ENCODE measurements around the gene PTBP2. TPM values are rescaled to one million over a fixed set of nuclear protein-coding genes. Genes with fewer than 3 reads are reported as not detected.

The PTBP2 gene
- total RNA-seq, 1 donor from 2014 or later, result 18.6 TPM

- Mint-ChIP-seq H3K36me3 (ENCODE audit: low read depth) (peaks cover 36% of the 10 kb centered on the region), H3K27me3 (no peaks in the 10 kb centered on the region), H3K4me1 (peaks cover 21% of the 10 kb centered on the region), H3K9me3 (no peaks in the 10 kb centered on the region), H3K27ac (no peak overlapping the region), H3K4me3 (no peak overlapping the region)
- no peak for DNase-seq
- POLR2A ChIA-PET, result interaction anchor here (0.7 kb wide), 1 partner anchor 72 kb away, joined by 4 read pairs; no protein-coding TSS in a partner anchor
- TF ChIP-seq, protein P1, sequence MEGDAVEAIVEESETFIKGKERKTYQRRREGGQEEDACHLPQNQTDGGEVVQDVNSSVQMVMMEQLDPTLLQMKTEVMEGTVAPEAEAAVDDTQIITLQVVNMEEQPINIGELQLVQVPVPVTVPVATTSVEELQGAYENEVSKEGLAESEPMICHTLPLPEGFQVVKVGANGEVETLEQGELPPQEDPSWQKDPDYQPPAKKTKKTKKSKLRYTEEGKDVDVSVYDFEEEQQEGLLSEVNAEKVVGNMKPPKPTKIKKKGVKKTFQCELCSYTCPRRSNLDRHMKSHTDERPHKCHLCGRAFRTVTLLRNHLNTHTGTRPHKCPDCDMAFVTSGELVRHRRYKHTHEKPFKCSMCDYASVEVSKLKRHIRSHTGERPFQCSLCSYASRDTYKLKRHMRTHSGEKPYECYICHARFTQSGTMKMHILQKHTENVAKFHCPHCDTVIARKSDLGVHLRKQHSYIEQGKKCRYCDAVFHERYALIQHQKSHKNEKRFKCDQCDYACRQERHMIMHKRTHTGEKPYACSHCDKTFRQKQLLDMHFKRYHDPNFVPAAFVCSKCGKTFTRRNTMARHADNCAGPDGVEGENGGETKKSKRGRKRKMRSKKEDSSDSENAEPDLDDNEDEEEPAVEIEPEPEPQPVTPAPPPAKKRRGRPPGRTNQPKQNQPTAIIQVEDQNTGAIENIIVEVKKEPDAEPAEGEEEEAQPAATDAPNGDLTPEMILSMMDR (IDR thresholded peaks at IDR 0.05), result no peak
- intact Hi-C loops (cut with micrococcal nuclease), result no loop called here
- no peak for ATAC-seq (ENCODE audit: low read depth)
- CTCF ChIA-PET, result no interaction called here
These were observed 25.1 kb downstream of the PTBP2 start for GRCh38 chr1:96746440-96747420.

- intact Hi-C loops (cut with micrococcal nuclease), result no loop called here
- no peaks in the 10 kb centered on the region for H3K27me3 Mint-ChIP-seq
- POLR2A ChIA-PET, result no interaction called here
- H3K4me1 Mint-ChIP-seq, result peaks cover 18% of the 10 kb centered on the region
- no peaks in the 10 kb centered on the region for H3K9me3 Mint-ChIP-seq
- CTCF ChIA-PET, result no interaction called here
- H3K27ac Mint-ChIP-seq, result no peak overlapping the region
- TF ChIP-seq, protein P1 (IDR thresholded peaks at IDR 0.05), result no peak
- DNase-seq, result no peak
- H3K4me3 Mint-ChIP-seq, result no peak overlapping the region
- ATAC-seq (ENCODE audit: low read depth), result no peak
- H3K36me3 Mint-ChIP-seq (ENCODE audit: low read depth), result peaks cover 41% of the 10 kb centered on the region
These were observed 26.0 kb downstream of the PTBP2 start for GRCh38 chr1:96747565-96747964.

- POLR2A ChIA-PET, result no interaction called here
- Mint-ChIP-seq H3K27me3 (no peaks in the 10 kb centered on the region), H3K9me3 (no peaks in the 10 kb centered on the region), H3K36me3 (ENCODE audit: low read depth) (peaks cover 45% of the 10 kb centered on the region), H3K27ac (no peak overlapping the region), H3K4me1 (peaks cover 18% of the 10 kb centered on the region), H3K4me3 (no peak overlapping the region)
- intact Hi-C loops (cut with micrococcal nuclease), result no loop called here
- CTCF ChIA-PET, result no interaction called here
- no peak for DNase-seq
- no peak for ATAC-seq (ENCODE audit: low read depth)
- TF ChIP-seq, protein P1 (IDR thresholded peaks at IDR 0.05), result no peak
These were observed 26.5 kb downstream of the PTBP2 start for GRCh38 chr1:96748078-96748477.

DNA sequence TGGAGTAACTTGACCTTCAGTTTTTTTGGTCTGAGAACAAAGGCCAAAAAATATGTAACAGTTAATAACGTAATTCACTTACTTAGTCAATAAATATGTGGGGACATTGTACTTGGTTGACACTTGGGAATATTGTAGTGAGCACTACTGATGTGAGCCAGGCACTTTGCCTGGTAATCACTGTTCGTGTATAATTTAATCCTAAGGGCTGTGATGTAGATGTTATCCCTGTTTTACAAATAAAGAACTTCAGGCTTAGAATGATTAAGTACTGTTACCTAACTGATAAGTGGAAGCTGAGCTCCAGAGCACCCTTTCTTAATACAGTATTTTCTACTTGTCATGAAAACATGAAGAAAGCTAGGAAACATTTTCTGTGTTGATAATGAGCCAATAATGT, 28.0 kb downstream of the PTBP2 start:
- H3K4me1 Mint-ChIP-seq, result peaks cover 18% of the 10 kb centered on the region
- intact Hi-C loops (cut with micrococcal nuclease), result no loop called here
- no peaks in the 10 kb centered on the region for H3K27me3 Mint-ChIP-seq
- ATAC-seq (ENCODE audit: low read depth) (no peak), DNase-seq (no peak)
- no peak overlapping the region for H3K4me3 Mint-ChIP-seq
- ChIA-PET POLR2A (no interaction called here), CTCF (no interaction called here)
- TF ChIP-seq, protein P1 (IDR thresholded peaks at IDR 0.05), result no peak
- no peaks in the 10 kb centered on the region for H3K9me3 Mint-ChIP-seq
- peaks cover 56% of the 10 kb centered on the region for H3K36me3 Mint-ChIP-seq (ENCODE audit: low read depth)
- H3K27ac Mint-ChIP-seq, result no peak overlapping the region

DNA sequence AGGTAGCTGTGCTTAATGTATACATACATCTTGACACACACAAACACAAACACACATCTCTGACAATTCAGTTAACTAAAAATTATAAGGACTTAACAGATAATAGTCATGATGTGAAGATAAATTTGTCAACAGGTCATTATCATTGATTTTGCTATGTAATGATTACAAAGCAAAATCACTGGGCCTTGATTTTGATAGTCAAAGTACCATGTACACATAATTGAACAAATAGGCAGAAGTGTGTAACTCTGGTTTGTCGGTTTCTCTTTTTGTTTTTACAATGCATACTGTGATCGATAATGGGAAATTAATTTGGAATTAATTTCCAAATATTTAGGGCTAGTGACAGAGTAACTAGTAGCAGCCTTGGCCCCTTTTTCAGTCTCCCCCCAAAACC, 30.8 kb downstream of the PTBP2 start:
- ChIA-PET POLR2A (no interaction called here), CTCF (no interaction called here)
- H3K27me3 Mint-ChIP-seq, result no peaks in the 10 kb centered on the region
- no peak overlapping the region for H3K4me3 Mint-ChIP-seq
- TF ChIP-seq, protein P1 (IDR thresholded peaks at IDR 0.05), result no peak
- ATAC-seq (ENCODE audit: low read depth), result no peak
- DNase-seq, result no peak
- peaks cover 77% of the 10 kb centered on the region for H3K36me3 Mint-ChIP-seq (ENCODE audit: low read depth)
- H3K9me3 Mint-ChIP-seq, result no peaks in the 10 kb centered on the region
- H3K4me1 Mint-ChIP-seq, result peaks cover 9% of the 10 kb centered on the region
- intact Hi-C loops (cut with micrococcal nuclease), result no loop called here
- no peak overlapping the region for H3K27ac Mint-ChIP-seq

All from activated B cell treated with CpG ODN at 0.5 μM for 24 hours (primary cell).